HG02759 (cell line): ENCODE measurements around the gene FERMT3.

ENCODE experiments used
- ATAC-seq: cut with Tn5 transposase; IDR thresholded peaks from one replicate; pipeline ENCODE4 v1.9.1; 2021; ENCODE audit warnings: mild to moderate bottlenecking, moderate library complexity; ENCODE audit not compliant: unreplicated experiment

Gene FERMT3

GRCh38 chr11:64262271-64263002, 55.9 kb downstream of the FERMT3 start:
- no peak for ATAC-seq

GRCh38 chr11:64263021-64263946, 56.8 kb downstream of the FERMT3 start:
- ATAC-seq = no peak

GRCh38 chr11:64263947-64264317, 57.4 kb downstream of the FERMT3 start:
- no peak for ATAC-seq

GRCh38 chr11:64264371-64264852, 57.9 kb downstream of the FERMT3 start:
- ATAC-seq = no peak

- ATAC-seq = no peak
These were observed 58.9 kb downstream of the FERMT3 start for GRCh38 chr11:64265176-64266160.

GRCh38 chr11:64266339-64266738, 59.8 kb downstream of the FERMT3 start:
- no peak for ATAC-seq

GRCh38 chr11:64267207-64267945, 60.9 kb downstream of the FERMT3 start:
- no peak for ATAC-seq

GRCh38 chr11:64268025-64268892, 61.7 kb downstream of the FERMT3 start:
- no peak for ATAC-seq

GRCh38 chr11:64268893-64269539, 62.5 kb downstream of the FERMT3 start:
- ATAC-seq = peak; percentile 13

- peak; percentile 72 for ATAC-seq
These were observed 63.2 kb downstream of the FERMT3 start for GRCh38 chr11:64269540-64270220.
